NCI-H1092 (cell line): ENCODE data around the gene CACNA1G.

Experiments used
- DNase-seq: peaks from one replicate; lab custom pipeline; 2025; lab: John Stamatoyannopoulos, UW

Gene CACNA1G

DNA sequence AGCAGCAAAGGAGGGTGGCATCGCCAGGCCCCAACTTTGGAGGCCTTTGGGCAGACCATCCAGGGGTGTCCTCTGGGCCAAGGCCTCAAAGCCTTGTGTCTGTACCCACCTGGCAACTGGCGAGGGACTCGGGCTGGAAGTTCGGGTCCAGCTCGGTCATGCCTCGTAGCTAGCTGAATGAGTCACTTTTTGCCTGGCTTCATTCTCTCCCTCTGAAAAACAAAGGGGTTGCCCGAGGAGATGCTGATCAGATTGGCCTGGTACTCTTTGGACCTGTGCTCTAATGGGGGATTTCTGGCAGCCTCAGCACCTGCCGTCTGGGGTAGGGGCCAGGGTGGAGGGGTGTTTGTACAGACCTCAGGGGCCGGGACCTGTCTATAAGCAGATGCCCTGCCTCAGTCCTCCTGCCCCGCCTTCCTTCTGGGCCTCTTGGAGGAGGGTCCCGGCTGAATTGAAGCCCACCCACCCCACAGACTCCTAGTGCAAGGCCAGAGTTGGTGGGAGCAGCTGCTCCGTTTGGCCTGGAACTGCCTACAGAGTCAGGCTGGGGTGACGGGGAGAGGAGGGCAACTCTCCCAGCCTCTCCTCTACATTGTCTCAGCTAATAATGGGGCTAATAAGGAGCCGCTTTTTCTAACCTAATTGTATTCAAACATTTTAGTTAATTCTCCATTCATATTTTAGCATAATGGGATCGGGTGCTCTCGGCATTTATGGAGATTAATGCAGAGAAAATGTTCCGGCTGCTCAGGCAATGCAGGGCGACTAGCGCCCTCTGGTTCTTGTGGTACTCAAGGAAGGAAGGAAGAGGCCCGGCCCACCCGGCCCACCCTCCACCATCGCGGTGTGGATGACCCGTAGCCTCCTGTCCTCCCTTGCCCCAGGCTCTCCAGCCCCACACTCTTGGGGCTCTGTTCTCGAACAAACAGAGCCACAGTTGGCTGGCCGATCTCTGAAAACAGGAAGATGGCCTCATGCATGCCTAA, 52.8 kb downstream of the CACNA1G start:
- no peak for DNase-seq

DNA sequence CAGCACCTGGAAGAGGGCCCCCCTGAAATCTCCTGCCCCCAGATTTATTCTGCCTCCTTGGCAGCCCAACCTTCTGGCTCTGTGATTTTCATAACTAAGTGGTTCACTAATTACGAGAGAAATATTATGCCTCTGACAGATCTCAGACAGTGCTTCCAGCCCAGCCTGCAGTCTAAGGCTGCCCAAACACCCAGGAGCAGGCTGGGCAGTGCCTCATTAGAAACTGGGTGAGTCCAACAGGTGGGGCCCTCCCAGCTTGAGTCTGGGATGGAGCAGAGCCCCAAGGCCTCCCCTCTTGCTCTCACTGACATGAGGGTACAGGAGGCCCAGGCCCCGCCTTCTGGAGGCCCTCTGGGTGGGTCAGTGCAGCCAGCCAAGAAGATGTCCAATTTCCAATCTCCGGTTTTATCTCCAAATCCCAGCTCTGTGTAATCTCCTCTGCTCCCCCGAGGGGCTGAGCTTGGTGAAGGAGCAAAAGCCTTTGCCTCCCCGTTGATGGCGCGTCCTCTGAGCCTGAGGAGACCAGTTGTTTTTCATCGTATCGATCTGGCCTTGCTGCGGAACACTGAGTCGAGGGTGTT, 54.0 kb downstream of the CACNA1G start:
- DNase-seq = no peak

DNA sequence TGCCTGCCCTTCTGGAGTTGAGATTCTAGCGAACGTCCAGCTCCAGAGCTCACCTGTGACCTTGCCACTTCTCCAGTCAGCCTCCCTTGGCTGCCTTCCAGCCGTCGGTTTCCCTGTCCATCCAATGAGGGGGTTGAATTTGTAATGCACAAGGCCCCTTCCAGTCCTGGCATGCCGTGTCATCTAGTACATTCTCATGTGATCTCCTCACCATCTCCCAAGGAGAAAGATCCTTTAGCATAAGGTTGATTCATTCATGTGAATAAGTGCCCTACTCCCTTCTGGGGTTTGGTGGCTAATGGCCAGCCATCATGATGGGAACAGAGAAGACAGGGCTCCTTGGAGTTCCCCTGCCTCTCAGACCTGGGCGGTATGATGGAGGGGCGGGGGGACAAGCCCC, 55.3 kb downstream of the CACNA1G start:
- DNase-seq = no peak

DNA sequence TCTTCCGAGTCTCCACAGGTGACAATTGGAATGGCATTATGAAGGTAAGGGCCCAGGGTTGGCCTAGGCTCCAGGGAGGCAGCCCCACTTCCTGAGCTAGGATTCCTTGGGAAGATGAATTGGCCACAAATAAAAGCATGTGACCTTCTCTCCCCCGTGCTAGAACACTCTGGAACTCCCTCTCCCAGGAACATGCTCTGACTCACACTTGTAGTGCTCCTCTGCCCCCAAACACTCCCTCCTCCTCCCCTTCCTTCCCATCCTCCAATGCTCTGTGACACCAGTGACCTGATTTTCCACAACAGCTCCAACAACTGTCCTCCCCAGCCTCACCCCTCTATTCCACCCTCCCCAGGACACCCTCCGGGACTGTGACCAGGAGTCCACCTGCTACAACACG, 57.8 kb downstream of the CACNA1G start:
- no peak for DNase-seq

DNA sequence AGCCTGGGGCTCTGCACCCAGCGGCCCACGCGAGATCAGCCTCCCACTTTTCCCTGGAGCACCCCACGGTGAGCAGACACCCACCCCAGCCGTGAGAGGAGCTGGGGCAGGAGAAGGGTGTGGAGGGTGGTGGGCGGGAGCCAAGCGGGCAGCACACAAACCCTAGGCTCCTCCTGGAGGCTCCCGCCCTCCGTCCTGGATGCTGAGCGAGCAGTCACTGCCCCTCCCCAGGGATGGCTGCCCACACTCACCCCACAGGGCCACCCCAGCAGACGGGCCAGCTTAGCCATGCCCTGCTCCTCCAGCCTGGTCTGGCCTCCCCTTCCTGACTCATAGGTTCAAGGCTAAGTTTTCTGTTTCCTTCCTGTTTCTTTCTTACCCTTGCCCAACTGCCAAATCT, 58.4 kb downstream of the CACNA1G start:
- DNase-seq = no peak

DNA sequence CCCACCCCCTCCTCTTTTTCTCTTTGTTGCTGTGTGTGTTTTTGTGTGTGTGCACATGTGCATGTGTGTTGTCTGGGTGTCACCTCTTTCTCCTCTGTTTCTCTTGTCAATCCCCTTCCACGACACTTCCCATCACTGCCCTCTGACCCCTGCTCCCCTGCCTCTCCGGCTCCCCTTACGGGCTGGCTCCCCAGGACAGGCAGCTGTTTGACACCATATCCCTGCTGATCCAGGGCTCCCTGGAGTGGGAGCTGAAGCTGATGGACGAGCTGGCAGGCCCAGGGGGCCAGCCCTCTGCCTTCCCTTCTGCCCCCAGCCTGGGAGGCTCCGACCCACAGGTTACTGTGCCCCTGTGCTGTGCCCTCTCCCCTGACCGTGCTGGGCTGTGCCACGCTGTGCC, 59.0 kb downstream of the CACNA1G start:
- DNase-seq = no peak

DNA sequence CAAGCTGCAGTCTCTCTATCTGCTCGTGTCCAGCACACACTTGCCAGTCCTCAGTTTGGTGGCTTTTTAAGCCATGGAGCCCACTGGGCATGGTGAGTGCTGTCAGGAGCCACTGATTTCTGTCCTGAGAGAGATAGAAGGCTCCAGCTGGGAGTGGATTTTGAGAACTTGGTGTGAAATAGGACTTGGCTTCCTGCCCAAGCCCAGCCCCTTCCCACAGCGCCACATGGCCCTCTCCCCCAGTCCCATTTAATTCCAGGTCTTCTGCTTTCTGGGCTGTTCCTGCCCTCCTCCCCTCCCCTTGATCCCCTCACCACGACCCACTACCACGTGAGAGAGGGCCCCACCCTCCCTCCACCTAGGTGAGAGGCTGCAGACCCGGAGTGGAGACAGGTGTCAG, 59.7 kb downstream of the CACNA1G start:
- no peak for DNase-seq

DNA sequence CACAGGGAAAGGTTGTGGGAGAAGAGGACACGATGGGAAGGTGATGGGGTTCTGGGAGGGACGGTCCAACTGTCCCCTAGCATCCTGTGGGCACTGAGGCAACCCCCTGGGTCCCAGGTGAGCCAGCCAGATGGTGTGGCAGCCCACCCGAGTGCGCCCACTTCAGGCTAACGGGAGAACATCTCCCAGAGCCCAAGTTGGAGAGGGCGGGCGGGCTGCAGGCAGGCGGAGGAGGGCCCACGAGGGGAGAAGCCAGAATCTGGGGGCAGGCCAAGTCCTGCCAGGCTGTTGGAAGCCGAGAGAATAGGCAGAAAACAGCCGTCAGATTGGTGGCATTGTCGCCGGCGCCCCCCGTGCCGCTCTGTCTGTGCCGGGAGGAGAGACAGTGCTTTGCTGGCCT, 60.3 kb downstream of the CACNA1G start:
- DNase-seq = peak; percentile 13

DNA sequence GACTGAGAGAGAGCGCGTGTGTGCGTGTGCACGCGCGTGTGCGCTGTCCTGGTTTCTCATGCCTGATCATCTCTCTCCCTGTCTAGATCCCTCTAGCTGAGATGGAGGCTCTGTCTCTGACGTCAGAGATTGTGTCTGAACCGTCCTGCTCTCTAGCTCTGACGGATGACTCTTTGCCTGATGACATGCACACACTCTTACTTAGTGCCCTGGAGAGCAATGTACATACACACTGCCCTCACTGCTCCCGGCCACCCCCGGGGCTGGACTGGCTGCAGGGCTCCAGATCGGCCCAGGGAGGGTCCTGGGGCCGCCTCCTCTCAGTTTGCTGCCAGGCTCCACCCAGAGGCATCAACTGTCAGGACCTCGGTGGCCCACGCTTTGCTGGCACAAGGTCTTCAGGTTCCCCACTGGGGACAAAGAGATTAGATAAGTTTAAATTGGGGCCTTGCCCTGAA, 61.1 kb downstream of the CACNA1G start:
- DNase-seq = no peak

DNA sequence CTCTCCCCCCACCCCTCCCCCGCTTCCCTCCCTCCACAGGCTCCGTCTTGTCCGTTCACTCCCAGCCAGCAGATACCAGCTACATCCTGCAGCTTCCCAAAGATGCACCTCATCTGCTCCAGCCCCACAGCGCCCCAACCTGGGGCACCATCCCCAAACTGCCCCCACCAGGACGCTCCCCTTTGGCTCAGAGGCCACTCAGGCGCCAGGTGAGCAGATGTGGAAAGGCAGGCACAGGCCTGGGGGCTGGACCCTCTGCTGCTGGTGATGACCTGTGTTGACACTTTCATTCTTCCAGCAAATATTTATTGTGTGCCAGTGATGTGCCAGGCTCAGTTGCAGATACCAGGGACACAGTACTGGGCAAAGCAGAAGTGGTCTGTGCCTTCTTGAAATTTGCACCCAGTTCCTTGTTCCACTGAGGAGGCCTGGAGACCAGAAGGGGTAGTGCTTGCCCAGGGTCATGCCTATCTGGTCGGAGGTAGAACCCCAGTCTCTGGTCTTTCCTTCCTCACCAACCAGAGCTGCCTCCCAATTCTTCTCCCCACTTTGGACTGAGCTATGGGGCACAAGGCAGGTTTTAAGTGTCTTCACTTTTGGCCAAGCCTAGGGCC, 63.9 kb downstream of the CACNA1G start:
- no peak for DNase-seq

DNA sequence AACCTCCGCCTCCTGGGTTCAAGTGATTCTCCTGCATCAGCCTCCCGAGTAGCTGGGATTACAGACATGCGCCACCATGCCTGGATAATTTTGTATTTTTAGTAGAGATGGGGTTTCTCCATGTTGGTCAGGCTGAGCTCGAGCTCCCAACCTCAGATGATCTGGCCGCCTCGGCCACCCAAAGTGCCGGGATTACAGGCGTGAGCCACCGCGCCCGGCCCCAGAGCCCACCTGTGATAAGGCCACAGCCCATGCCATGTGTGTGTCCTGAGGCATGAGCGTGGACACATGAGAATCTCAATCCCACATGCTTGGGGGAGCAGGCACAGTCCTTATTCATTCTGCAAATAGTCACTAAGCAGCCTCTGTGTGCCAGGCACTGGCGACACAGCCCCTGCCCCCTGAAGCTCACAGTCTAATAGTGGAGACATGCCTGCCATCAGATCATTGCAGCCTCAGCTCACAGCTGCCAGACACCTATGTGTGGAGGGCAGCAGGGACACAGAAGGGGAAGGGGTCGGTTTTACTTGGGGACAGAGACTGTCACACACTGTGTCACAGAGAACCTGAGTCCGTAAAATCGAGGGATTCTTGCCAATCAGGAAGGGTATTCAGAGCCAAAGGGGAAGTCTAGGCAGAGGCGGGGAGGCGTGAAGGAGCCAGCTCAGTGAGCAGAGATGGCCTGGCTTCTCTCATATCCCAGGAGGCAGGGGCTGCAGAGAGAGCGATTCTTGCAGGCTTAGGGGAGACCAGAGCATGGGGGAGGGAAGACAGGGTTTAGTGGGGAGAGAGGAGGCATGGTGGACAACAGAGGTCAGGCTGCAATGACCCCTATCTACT, 64.7 kb downstream of the CACNA1G start:
- DNase-seq = no peak

DNA sequence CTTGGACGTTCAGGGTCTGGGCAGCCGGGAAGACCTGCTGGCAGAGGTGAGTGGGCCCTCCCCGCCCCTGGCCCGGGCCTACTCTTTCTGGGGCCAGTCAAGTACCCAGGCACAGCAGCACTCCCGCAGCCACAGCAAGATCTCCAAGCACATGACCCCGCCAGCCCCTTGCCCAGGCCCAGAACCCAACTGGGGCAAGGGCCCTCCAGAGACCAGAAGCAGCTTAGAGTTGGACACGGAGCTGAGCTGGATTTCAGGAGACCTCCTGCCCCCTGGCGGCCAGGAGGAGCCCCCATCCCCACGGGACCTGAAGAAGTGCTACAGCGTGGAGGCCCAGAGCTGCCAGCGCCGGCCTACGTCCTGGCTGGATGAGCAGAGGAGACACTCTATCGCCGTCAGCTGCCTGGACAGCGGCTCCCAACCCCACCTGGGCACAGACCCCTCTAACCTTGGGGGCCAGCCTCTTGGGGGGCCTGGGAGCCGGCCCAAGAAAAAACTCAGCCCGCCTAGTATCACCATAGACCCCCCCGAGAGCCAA, 65.6 kb downstream of the CACNA1G start:
- DNase-seq = peak; percentile 45

DNA sequence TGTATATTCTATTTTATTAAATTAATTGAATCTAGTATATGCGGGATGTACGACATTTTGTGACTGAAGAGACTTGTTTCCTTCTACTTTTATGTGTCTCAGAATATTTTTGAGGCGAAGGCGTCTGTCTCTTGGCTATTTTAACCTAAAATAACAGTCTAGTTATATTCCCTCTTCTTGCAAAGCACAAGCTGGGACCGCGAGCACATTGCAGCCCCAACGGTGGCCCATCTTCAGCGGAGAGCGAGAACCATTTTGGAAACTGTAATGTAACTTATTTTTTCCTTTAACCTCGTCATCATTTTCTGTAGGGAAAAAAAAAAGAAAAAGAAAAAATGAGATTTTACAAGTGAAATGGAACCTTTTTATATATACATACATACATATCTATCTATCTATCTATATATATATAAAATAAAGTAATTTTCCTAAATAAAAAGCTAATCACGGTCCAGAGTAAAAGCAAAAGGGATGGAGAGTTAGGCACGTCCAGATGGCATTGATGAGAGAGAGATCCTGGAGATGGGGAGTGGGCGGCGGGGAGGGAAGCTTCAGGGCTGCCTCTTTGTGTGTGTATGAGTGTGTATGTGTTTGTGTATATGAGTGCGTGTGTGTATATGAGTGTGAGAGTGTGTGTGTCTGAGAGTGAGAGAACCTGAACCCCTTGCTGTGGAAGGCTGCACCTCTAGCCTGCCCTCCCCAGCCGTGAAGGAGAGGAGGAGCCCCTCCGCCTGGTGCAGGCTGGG, 66.7 kb downstream of the CACNA1G start:
- no peak for DNase-seq

DNA sequence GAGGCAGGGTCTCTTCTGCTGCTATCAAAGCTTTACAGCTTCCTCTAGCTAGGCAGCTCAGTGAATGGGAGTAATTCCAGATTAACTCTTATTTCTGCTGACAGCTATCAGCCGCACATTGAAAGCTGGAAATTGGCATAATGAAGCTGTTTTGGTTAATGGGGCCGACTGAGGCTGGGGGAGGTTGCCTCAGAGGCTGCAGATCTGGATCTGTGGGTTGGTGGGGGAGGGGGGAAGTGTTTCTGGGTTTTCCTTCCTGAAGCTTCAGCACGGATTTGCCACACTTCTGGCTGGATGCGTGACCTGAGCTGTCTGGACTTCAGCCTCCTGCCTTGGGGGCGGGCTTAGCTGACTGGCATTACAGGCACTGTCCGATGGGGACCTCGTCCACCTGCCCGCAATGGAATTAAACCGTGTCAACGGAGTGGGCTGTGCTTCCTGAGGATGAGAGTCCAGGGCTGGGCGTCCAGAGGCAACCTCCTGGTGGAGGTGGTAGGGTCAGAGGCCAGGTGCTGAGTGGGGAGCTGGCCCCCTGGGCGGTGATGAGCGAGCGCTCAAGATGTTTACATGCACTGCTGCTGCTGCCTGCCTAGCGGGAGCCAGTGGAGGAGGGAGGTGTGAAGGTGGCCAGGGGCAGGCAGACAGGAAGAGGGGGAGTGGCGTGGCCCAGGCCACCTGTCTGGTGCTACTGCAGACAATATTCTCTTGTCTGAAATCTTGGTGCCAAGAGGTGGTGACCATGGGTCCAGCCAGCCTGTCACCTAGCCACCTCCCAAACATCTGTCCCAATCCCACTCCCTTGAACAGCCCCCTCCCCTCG, 67.5 kb downstream of the CACNA1G start:
- no peak for DNase-seq

DNA sequence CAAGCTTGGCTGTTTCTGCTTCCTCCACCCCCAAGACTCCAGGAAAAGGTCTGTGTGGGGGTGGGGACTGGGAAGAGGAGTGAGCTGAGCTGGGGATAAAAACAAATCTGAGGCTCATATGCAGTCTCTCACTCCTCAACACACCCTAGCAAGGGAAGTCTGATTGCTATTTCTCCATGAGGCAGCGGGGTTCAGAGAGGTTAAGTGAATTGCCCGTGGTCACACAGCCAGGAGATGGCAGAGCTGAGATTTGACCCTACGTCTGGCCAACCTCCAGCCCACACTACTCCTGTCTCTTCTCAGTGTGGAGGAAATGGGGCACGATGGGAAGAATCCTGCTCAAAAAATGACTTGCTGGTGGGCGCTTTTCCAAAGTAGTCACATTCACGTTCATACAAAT, 69.4 kb downstream of the CACNA1G start:
- no peak for DNase-seq

DNA sequence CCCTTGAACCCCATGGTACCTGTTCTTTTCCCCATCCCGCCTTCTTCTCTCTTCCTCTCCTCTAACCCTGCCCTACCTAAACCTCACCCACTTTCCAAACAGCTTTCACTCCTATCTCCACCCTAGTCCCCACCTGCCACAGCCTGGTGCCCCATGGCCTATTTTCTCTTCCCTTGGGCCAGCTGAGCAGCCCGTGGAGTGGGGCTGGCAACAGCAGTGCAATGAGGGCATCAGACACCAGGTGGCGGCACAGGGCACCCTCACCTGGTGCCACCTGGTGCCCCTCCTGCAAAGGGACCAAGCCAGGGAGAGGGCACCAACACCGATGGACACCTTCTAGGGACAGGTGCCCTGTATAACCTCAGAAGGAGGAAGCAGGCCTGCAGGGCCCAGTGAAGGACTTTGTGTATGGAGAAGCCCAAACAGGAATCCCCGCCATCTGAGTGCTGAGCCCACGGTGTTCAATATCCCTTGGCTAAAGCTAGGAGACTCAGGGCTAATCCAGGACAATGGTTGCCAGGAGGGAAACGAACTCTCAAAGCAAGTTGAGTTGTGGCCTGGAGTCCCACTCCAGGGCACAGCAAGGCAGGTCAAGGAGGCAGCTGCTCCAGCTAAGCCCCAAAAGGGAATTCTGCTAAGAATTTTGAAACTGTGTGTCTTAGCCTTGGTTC, 70.1 kb downstream of the CACNA1G start:
- peak; percentile 18 for DNase-seq

DNA sequence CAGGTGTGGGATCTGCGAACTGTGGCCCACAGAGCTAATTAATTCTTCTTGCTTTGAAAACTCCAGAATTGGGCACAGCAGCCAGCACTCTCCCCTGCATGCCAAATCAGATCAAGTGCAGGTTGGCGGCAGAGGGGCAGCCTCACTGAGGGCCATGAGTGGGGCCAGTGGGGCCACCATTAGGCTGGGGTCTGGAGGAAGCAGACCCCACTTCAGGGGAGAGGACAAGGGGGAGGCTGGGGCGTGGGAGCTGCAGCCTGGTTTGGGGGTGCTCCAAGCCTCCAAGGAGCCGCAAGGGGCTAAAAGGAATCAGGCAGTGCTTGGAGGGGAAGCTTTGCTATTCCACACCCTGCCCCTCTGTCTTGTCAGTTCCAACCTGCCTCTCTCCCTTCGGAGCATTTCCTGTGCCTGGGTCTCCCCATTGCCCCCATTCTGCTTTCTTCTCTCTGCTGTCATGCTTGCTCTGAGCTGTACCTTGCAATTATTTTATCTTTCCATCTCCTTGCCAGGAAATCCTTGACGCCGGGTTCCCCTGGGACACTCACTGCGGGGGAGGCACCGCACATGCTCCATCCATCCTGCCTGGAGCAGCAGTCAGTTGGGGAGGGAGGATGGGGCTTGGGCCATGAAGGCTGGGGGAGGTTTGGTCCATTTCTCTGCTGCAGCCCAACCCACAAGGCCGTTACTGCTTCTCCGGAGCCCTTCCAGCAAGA, 70.8 kb downstream of the CACNA1G start:
- DNase-seq = no peak

DNA sequence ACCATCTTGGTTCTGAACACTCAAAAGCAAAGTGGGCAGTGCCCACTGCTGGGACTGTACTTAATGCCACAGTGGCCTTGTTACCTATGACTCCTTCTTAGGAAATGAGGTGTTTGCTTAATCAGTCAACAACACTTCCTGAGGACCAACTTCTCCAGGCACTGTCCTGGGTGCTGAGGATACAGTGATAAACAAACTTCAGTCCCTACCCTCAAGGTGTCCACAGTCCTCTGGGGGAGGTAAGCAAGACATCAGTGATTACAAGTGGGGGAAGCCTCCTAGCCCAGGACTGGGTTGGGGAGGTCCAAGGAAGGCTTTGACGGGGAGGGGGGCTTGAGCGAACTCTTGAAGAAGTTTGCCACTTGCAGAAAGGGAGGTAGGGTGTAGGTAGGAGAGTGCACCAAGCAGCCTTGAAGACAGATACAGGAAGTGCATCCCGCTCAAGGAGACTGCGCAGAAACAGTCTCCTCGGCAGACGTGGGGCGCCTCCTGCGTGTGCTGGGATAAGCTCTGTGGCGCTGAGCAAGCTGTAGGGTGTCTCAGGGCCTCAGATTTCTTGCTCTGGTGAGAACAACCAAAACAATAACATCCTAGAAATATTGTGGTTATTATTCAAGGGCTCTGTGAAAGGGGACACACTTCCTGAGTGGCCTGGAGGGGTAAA, 71.5 kb downstream of the CACNA1G start:
- DNase-seq = no peak
